AG04449 (cell line): ENCODE data around the gene MAST4.

ENCODE experiments used
- CTCF ChIA-PET: fragments of 350-600 bp; formaldehyde crosslinking; extraction: SDS; loops from one replicate; lab custom pipeline; 2021; ENCODE audit warnings: antibody characterized with exemption; lab: Yijun Ruan, JAX
- POLR2A ChIA-PET: fragments of 400-600, 350-600 bp; formaldehyde crosslinking; extraction: SDS; loops from one replicate; lab custom pipeline; 2020; ENCODE audit warnings: antibody characterized with exemption, inconsistent platforms; lab: Yijun Ruan, JAX
- DNase-seq: peaks from one replicate; pipeline ENCODE4 v3.0.0-alpha.2; 2010; ENCODE audit warnings: low read depth, low spot score
- H3K4me3 ChIP-seq: 2 replicates; pipeline ENCODE4 v1.5.1; 2011; ENCODE audit warnings: low read depth, mild to moderate bottlenecking, control low read depth, low read length
- TF ChIP-seq, protein P1 (sequence below): IDR thresholded peaks from one replicate; pipeline ENCODE4 v1.5.1; 2011; ENCODE audit warnings: mild to moderate bottlenecking, moderate library complexity, low read length, control low read depth, inconsistent platforms; ENCODE audit not compliant: insufficient read depth; ENCODE audit errors: missing control alignments

MAST4 gene

DNA sequence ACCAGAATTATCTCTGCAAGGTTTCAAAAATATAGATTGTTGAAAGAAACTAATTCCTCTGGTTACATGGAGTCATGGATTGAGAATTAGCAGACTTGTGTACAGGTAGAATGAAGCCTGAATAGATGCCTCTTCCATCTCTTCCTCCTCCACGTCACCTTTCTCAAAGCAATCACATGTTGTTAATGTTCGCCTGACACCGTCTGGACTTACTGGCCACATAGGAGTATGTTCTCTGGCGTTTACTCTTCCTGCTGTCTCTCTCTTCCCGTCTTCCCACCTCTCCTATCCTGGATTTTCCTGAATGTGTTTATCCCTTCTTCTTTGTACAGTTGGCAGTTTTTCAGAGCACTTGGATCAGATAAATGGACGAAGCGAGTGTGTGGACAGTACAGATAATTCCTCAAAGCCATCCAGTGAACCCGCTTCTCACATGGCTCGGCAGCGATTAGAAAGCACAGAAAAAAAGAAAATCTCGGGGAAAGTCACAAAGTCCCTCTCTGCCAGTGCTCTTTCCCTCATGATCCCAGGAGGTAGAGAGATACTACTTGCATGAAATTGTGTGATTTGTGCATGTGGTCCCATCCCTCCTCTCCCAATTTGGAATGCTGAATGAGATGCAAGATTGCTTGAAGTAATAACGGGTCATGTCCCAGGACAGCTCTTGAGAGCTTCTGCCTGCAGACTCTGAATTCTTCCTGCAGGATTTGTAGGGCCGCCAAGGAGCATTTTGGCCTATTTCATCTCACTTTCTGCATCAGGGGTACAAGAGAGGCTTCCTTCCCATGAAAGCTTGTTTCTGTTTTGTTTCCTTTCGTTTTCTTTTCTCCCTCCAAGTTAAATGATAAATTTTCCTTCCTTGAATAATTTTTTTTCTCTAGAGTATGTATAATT, 553.1 kb downstream of the MAST4 start:
- H3K4me3 ChIP-seq = no peak overlapping the region
- TF ChIP-seq, protein P1, sequence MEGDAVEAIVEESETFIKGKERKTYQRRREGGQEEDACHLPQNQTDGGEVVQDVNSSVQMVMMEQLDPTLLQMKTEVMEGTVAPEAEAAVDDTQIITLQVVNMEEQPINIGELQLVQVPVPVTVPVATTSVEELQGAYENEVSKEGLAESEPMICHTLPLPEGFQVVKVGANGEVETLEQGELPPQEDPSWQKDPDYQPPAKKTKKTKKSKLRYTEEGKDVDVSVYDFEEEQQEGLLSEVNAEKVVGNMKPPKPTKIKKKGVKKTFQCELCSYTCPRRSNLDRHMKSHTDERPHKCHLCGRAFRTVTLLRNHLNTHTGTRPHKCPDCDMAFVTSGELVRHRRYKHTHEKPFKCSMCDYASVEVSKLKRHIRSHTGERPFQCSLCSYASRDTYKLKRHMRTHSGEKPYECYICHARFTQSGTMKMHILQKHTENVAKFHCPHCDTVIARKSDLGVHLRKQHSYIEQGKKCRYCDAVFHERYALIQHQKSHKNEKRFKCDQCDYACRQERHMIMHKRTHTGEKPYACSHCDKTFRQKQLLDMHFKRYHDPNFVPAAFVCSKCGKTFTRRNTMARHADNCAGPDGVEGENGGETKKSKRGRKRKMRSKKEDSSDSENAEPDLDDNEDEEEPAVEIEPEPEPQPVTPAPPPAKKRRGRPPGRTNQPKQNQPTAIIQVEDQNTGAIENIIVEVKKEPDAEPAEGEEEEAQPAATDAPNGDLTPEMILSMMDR = no peak
- DNase-seq = no peak
- ChIA-PET CTCF (interaction anchor here (0.6 to 2.6 kb wide), 36 partner anchors 10 to 843 kb away, joined by 3 to 58 read pairs (median 4); no protein-coding TSS in a partner anchor), POLR2A (no interaction called here)

DNA sequence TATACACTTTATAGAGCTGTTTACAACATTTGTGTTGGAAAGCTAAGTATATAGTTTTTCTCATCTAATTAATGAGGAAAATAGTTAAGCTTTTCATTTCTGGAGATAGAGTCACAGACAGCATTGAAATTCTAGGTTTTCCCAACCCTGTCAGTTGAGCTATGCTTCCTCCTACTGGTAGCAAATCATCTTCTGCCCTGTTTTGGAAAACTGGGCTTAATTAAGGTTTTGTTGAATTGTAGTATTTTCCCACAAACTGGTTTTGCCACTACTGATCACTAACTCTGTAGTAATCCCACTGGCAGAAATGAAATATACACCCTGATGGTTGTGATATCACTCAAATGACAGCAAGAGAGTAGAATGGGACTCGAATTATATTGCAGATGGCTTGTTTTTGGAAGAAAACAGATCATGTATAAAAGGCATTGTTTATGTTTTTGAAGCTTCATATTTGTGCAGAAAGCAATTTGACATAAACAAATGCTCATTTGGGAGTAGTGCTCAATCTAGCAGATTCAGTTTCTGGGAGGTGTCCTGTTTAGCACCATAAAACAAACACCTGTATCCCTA, 553.8 kb downstream of the MAST4 start:
- CTCF ChIA-PET = interaction anchor here (0.6 to 2.6 kb wide), 38 partner anchors 9 to 844 kb away, joined by 3 to 58 read pairs (median 4); no protein-coding TSS in a partner anchor
- POLR2A ChIA-PET = no interaction called here
- H3K4me3 ChIP-seq = no peak overlapping the region
- no peak for DNase-seq
- TF ChIP-seq, protein P1 = peak; percentile 49

DNA sequence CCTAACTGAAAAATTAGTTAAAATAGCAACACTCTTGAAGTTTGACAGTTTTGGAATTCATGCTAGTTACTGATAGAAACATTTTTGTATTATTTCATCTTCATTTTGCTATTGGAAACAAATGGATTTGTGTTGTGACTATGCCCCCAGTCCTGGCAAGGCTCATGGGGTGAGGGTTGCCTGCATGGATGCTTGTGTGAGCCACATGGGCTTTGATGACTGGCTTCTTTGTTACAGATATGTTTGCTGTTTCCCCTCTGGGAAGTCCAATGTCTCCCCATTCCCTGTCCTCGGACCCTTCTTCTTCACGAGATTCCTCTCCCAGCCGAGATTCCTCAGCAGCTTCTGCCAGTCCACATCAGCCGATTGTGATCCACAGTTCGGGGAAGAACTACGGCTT, 556.2 kb downstream of the MAST4 start:
- H3K4me3 ChIP-seq = no peak overlapping the region
- TF ChIP-seq, protein P1 = no peak
- no peak for DNase-seq
- ChIA-PET POLR2A (interaction anchor here (0.7 kb wide), 1 partner anchor 58 kb away, joined by 3 read pairs; no protein-coding TSS in a partner anchor), CTCF (interaction anchor here (1.0 kb wide), 1 partner anchor 57 kb away, joined by 5 read pairs; no protein-coding TSS in a partner anchor)

- ChIA-PET CTCF (interaction anchor here (1.0 kb wide), 1 partner anchor 56 kb away, joined by 5 read pairs; no protein-coding TSS in a partner anchor), POLR2A (interaction anchor here (0.7 kb wide), 1 partner anchor 59 kb away, joined by 3 read pairs; no protein-coding TSS in a partner anchor)
- no peak overlapping the region for H3K4me3 ChIP-seq
- TF ChIP-seq, protein P1 = no peak
- DNase-seq = no peak
These were observed 557.1 kb downstream of the MAST4 start for GRCh38 chr5:67153292-67153691.

DNA sequence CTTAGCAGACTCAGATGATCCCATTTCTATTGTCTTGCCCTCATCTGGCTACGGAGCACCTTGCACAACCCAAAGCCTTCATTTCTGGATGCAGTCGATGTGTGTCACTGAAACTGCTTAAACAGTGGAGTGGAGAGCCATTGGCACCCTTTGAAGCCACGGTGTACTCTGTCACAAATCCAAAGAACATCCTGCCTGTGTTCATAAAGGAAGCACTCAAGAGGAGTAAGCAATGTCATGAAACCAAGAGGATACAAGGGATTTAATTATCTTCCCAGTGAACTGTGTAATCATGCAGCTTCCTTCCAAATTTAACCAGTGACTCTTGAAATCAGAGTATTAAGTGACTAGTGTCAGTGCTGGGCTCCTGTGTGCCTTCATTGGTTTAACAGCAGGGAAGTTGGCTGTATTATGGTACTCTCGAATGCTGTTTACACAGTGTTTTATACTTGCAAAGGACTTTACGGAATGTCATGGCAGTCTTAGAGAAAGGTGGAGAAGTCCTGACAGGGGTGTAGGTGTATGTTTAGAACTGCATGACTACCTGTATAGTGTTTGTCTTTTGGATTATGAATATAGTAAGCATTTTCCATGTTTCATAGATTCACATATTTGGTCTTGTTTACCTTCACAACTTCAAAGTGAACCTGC, 558.5 kb downstream of the MAST4 start:
- DNase-seq = no peak
- POLR2A ChIA-PET = no interaction called here
- CTCF ChIA-PET = interaction anchor here (1.6 to 15.0 kb wide), 5 partner anchors 8 to 1099 kb away, joined by 3 to 183 read pairs (median 13); no protein-coding TSS in a partner anchor
- TF ChIP-seq, protein P1 = no peak
- no peak overlapping the region for H3K4me3 ChIP-seq
